Measurements from ENCODE around the gene KIAA0753. TPM values are rescaled to one million over a fixed set of nuclear protein-coding genes. Genes with fewer than 3 reads are reported as not detected.

KIAA0753 gene
- total RNA-seq, 4 donors from 2014 or later, result 8.1 to 19.6 (median 13.8) TPM

DNA sequence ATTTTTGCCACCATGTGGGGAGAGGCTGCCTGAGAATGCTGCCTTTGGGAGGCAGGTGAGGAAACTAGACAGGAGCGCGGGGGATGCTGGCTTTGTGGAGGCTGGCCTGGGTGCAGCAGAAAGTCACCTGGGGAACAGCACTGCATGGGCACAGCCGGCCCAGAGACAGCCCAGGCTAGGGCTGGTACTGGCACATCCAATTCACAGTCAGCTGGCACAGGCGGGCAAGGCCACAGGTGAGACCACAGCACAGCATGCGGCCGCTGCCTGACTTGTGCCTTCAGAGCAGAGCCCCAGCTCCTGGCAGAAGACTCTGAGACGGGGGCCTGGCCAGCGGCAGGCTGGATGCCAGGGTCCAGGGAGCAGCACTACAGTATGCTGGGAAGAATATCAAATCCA, 67.5 kb downstream of the KIAA0753 start:
- intact Hi-C loops (cut with DNase I; ENCODE audit: low total_unique reads), result no loop called here
- peak in 1 of 2 donors; percentile 66 for DNase-seq (ENCODE audit: low spot score in 2 of 2)
- TF ChIP-seq, protein P1, sequence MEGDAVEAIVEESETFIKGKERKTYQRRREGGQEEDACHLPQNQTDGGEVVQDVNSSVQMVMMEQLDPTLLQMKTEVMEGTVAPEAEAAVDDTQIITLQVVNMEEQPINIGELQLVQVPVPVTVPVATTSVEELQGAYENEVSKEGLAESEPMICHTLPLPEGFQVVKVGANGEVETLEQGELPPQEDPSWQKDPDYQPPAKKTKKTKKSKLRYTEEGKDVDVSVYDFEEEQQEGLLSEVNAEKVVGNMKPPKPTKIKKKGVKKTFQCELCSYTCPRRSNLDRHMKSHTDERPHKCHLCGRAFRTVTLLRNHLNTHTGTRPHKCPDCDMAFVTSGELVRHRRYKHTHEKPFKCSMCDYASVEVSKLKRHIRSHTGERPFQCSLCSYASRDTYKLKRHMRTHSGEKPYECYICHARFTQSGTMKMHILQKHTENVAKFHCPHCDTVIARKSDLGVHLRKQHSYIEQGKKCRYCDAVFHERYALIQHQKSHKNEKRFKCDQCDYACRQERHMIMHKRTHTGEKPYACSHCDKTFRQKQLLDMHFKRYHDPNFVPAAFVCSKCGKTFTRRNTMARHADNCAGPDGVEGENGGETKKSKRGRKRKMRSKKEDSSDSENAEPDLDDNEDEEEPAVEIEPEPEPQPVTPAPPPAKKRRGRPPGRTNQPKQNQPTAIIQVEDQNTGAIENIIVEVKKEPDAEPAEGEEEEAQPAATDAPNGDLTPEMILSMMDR (IDR thresholded peaks at IDR 0.05), result no peak
- no peak for TF ChIP-seq POLR2A (IDR thresholded peaks at IDR 0.05)
- WGBS, 2 donors, result 94 to 97% methylated on average over 8 of the region's 8 CpGs
- H3K4me3 ChIP-seq (ENCODE audit: low read depth, poor library complexity, severe bottlenecking), result no peak overlapping the region

- WGBS, 2 donors, result 62 to 78% methylated on average over 7 of the region's 7 CpGs
- no peak for DNase-seq (ENCODE audit: low spot score in 2 of 2)
- TF ChIP-seq, protein P1 (IDR thresholded peaks at IDR 0.05), result no peak
- no peak for TF ChIP-seq POLR2A (IDR thresholded peaks at IDR 0.05)
- no peak overlapping the region for H3K4me3 ChIP-seq (ENCODE audit: low read depth, poor library complexity, severe bottlenecking)
- intact Hi-C loops (cut with DNase I; ENCODE audit: low total_unique reads), result no loop called here
These were observed 69.1 kb downstream of the KIAA0753 start for GRCh38 chr17:6571452-6571781.

GRCh38 chr17:6570731-6571451, 69.6 kb downstream of the KIAA0753 start:
- 65 to 73% methylated on average over 18 of the region's 18 CpGs for WGBS, 2 donors
- no peak overlapping the region for H3K4me3 ChIP-seq (ENCODE audit: low read depth, poor library complexity, severe bottlenecking)
- intact Hi-C loops (cut with DNase I; ENCODE audit: low total_unique reads), result no loop called here
- DNase-seq (ENCODE audit: low spot score in 2 of 2), result peak in 1 of 2 donors; percentile 69
- TF ChIP-seq, protein P1 (IDR thresholded peaks at IDR 0.05), result no peak
- no peak for TF ChIP-seq POLR2A (IDR thresholded peaks at IDR 0.05)

GRCh38 chr17:6569370-6570285, 70.9 kb downstream of the KIAA0753 start:
- H3K4me3 ChIP-seq (ENCODE audit: low read depth, poor library complexity, severe bottlenecking), result no peak overlapping the region
- intact Hi-C loops (cut with DNase I; ENCODE audit: low total_unique reads), result no loop called here
- DNase-seq (ENCODE audit: low spot score in 2 of 2), result no peak
- WGBS, 2 donors, result 78 to 82% methylated on average over 10 of the region's 10 CpGs
- TF ChIP-seq, protein P1 (IDR thresholded peaks at IDR 0.05), result no peak
- no peak for TF ChIP-seq POLR2A (IDR thresholded peaks at IDR 0.05)

DNA sequence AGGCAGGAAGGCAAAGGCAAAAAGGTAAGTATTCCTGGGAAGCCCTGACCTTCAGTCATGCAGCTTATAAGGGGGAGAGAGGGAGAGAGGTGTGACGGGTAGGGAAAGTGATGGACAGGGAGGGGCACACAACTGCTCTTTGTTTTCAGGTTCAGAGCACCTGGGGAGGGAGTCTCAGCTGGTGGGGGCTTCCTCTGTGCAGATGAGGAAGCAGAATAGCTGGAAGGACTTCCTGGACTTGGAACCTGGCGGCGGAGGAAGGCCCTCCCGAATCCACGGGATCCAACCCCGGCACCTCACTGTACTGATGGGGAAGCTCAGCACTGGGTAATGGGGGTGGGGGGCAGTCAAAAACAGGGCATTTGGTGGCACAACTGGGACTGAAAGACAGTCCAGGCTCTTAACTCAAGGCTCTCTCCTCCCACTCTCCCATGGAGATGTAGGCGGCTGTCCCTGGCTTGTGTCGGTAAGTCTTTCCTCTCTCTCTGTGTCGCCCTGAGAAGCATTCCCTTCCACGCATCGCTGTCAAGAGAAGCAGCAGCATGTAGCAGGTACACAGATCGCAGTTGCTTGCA, 72.2 kb downstream of the KIAA0753 start:
- no peak overlapping the region for H3K4me3 ChIP-seq (ENCODE audit: low read depth, poor library complexity, severe bottlenecking)
- TF ChIP-seq POLR2A (IDR thresholded peaks at IDR 0.05), result no peak
- TF ChIP-seq, protein P1 (IDR thresholded peaks at IDR 0.05), result no peak
- intact Hi-C loops (cut with DNase I; ENCODE audit: low total_unique reads), result no loop called here
- DNase-seq (ENCODE audit: low spot score in 2 of 2), result peak in 1 of 2 donors; percentile 71
- 50 to 56% methylated on average over 12 of the region's 12 CpGs for WGBS, 2 donors

All from lower leg skin (tissue), 4 donors.